AG10803 (cell line): Measurements from ENCODE around the gene SSR4.

Experiments
- DNase-seq: peaks from one replicate; pipeline ENCODE4 v3.0.0; 2010; ENCODE audit warnings: low read depth
- H3K4me3 ChIP-seq: 2 replicates; pipeline ENCODE4 v1.5.1; 2011; ENCODE audit warnings: mild to moderate bottlenecking, low read length, control low read depth
- CTCF ChIP-seq: conservative IDR thresholded peaks from 2 replicates; pipeline ENCODE4 v1.5.1; 2011; ENCODE audit warnings: mild to moderate bottlenecking, low read length, control low read depth, inconsistent platforms

The SSR4 gene

GRCh38 chrX:153771415-153772315 lies 22.8 kb upstream of the SSR4 start:
- no peak for DNase-seq
- H3K4me3 ChIP-seq = no peak overlapping the region
- TF ChIP-seq CTCF = no peak

DNA sequence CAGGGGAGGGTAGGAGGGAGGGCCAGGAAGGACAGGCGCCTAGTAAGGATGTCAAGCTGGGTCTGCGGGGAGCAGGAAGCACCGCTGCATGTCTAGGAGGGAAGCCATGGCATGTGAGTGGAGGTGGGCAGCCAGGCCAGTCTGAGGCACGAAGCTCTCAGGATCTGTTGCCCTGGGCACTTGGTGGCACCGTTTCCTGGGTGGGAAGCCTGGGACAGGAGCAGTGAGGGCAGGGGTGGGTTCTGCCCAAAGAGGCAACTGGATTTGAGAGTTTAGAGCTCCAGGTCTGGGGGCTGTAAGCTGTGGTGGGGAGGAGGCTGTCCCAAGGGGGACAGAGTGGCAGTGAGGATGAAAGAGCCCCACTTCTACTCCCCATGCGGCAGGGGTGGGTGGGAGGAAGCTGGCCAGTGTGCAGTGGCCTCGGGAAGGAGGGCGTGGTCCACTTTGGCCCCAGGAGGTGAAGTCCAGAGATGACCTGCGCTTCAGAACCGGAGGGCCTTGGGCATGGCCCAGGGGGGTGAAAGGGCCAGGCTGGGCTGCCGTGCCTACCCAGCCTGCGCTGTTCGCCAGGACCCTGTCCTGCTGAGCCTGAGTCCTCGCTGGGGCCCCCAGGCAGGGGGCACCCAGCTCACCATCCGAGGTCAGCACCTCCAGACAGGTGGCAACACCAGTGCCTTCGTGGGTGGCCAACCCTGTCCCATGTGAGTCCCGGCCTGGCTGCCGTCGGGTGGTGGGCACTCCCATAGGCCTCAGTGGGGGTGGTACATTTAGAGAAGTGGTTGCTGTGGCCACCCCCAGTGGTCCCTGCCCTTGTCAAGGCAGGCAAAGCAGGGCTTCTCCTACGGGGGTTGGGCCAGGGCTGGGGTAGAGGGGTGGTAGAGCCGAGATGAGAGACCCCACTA lies 21.9 kb upstream of the SSR4 start:
- TF ChIP-seq CTCF = no peak
- no peak for DNase-seq
- no peak overlapping the region for H3K4me3 ChIP-seq

GRCh38 chrX:153773218-153773611 lies 21.3 kb upstream of the SSR4 start:
- DNase-seq = no peak
- no peak overlapping the region for H3K4me3 ChIP-seq
- no peak for TF ChIP-seq CTCF

DNA sequence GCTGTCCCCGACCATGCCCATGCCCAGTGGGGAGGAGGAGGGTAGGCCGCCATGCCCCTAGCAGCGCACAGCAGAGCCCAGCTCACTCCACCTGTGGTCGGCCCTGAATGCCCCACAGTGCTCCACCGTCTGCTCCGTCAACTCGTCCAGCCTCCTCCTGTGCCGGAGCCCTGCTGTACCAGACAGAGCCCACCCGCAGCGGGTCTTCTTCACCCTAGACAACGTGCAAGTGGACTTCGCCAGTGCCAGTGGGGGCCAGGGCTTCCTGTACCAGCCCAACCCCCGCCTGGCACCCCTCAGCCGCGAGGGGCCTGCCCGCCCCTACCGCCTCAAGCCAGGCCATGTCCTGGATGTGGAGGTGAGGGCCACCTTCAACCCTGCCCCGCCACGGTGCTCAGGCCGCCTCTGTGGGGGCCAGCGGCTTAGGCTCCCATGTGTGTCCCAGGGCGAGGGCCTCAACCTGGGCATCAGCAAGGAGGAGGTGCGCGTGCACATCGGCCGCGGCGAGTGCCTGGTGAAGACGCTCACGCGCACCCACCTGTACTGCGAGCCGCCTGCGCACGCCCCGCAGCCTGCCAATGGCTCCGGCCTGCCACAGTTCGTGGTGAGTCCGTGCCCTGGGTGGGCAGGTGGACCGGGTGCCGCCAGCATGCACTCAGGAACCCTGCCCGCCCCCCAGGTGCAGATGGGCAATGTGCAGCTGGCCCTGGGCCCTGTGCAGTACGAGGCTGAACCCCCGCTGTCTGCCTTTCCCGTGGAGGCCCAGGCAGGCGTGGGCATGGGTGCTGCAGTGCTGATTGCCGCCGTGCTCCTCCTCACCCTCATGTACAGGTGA lies 20.5 kb upstream of the SSR4 start:
- DNase-seq = no peak
- no peak for TF ChIP-seq CTCF
- H3K4me3 ChIP-seq = no peak overlapping the region

DNA sequence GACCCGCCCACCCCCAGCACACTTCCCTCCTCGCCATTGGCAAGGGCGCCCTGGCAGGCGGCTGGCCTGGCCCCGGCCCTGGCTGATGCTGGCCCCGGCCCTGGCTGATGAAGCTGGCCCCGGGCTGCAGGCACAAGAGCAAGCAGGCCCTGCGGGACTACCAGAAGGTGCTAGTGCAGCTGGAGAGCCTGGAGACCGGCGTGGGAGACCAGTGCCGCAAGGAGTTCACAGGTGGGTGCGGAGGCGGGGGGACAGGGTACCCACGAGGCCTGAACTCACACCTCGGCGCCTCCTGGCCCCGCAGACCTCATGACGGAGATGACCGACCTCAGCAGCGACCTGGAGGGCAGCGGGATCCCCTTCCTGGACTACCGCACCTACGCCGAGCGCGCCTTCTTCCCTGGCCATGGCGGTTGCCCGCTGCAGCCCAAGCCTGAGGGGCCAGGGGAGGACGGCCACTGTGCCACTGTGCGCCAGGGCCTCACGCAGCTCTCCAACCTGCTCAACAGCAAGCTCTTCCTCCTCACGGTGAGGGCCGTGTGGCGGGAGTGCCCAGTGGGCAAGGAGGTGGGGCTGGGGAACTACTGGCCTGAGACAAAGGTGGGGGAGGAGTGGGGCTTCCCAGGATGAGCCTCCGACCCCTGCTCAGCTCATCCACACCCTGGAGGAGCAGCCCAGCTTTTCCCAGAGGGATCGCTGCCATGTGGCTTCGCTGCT lies 19.7 kb upstream of the SSR4 start:
- no peak for DNase-seq
- TF ChIP-seq CTCF = no peak
- H3K4me3 ChIP-seq = no peak overlapping the region

DNA sequence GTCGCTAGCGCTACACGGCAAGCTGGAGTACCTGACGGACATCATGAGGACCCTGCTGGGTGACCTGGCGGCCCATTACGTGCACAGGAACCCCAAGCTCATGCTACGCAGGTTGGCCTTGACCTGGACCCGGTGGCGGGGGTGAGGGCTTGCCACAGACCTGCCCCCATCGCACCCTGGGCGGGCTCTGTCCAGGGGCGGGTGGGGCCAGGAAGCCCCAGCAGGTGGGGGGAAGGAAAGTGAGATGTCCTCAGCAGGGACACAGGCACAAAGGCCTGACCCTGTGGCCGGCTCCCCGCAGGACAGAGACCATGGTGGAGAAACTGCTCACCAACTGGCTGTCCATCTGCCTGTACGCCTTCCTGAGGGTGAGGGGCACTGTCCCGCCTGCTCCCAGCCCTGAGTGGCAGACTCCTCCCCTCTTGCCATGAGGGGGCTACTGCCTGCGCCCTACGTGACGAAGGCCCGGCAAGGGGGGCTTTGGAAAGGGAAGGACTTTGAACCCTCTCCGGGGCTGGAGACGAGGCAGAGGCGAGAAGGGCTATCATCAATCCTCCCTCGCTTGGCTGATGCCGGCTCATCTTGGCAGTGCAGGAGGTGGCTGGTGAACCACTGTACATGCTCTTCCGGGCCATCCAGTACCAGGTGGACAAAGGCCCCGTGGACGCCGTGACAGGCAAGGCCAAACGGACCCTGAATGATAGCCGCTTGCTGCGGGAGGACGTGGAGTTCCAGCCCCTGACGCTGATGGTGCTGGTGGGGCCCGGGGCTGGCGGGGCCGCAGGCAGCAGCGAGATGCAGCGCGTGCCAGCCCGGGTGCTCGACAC lies 19.0 kb upstream of the SSR4 start:
- H3K4me3 ChIP-seq = no peak overlapping the region
- no peak for TF ChIP-seq CTCF
- DNase-seq = no peak
